ENCODE results near the gene GMFB.
A peak's percentile ranks its signal among the peaks of the same experiment; 100 is the strongest.

GMFB gene

GRCh38 chr14:54490445-54491175 lies 1.8 kb upstream of the GMFB start:
- ATAC-seq (no peak), DNase-seq (no peak)

DNA sequence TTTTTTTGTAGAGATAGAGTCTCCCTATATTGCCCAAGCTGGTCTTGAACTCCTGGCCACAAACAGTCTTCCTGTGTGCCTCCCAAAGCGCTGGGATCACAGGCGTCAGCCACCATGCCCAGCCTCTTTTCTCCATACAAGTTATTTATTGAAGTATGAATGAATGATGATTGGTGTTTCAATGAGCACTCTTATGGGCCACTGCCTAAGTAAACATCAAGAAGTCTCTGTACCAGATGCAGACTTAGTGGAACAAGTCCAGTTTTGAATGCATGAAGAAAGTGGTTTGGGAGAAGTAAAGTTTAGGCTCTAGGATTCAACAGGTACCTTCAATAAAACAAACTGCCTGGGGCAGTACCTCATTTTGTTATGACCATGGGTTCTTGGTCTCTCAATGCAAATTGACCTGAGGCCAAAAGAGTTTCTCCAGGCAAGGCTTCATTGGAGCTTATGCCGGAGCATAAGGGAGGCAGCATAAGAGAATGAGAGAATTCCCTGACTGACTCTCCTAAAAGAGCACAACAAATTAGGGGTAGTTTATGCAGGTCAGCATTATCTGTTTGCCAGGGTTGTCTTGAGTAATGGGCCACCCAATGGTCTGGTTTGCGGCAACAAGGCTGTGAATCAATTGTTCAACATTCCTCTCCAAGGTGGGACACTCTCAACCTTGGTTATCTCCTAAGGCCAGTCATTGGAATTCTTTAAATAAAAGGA lies 1.1 kb upstream of the GMFB start:
- ATAC-seq (no peak), DNase-seq (no peak)

- ATAC-seq (no peak), DNase-seq (no peak)
These were observed 521 bp upstream of the GMFB start for GRCh38 chr14:54489318-54489683.

- DNase-seq (no peak), ATAC-seq (peak; percentile 30)
These were observed 498 bp downstream of the GMFB start for GRCh38 chr14:54488318-54488645.

DNA sequence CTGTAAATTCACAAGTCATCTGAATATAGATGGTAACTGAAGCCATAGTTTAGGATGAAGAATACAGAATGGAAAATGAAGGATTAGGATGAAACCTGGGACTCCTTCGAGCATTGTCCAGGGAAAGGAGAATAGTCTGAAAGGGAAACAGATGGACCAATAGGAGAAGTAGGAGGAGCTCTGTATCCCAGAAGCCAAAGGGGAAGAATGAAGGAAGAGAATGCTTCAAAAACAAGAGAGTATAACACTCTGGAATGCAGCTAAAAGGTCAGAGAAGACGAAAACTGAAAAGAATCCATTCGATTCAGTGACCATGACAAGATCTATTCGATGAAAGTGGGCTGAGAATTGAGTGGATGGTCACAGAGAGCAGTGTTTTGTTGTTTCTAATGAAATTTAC lies 1.0 kb downstream of the GMFB start:
- ATAC-seq (no peak), DNase-seq (no peak)

GRCh38 chr14:54486685-54487084 lies 2.1 kb downstream of the GMFB start:
- ATAC-seq (no peak), DNase-seq (no peak)

DNA sequence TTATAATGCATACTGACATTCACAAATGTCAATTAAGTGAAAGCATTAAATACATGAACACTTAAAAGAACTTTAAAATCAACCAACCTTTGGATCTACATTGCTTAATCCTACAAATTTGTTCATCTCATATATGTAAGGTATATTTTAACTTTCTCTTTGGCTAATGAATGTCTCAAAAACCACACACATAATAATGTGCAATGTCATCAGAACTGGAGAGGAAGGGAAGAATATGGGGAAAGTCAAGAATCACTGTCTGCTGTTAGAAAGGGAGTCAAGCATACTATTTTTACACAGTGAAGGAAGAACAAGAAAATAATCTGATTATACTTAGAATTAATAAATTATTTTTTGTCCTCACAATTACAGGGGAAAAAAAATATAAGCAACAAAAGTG lies 4.9 kb downstream of the GMFB start:
- ATAC-seq (no peak), DNase-seq (no peak)

DNA sequence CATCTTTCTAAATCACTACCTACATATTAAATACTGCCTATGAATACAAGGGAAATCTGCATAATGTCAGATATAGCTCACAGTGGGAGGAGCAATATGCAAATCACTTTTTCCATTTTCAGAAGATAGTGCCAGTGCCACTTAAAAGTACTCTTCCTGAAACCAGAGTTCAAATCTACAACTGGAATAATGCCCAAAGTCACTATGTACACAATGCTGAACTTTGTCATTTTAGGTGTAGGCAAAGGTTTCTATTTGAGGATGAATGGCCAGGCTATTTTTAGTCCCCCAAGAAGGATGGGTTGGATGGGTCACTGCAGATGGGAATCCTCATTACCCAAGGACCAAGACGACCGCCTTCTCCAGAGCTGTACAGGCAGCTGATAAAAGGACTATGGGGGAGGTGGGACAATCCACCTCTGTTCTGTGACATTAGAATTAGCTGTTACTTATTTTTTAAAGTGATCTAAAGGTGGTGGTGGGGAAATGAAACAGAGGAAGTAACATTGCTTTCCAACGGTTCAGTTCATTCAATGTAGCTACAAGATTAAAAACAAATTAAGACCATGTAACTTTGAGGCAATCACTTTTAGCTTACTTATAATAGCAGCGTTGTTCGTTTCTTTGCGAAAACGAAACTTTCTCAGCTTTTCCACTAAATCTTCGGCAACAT lies 5.6 kb downstream of the GMFB start:
- DNase-seq (no peak), ATAC-seq (peak; percentile 40)

DNA sequence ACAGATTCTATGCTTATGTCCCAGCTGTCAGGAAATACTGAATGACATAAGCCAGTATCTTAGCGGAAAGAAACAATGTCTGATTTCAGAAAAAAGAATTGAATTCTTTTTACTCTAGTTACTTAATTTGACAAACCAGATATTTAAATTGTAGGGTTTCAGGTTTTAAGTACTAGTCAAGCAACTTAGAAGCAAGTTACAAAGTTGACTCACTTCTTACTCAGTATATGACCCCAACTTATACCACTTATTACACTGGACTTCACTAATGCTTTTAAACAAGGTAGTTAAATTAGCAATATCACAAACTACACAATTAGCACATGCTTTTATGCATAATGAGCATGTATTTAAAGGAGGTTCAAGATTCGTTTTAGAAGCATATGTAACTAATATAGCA lies 7.1 kb downstream of the GMFB start:
- ATAC-seq (no peak), DNase-seq (no peak)

GRCh38 chr14:54480830-54481562 lies 7.8 kb downstream of the GMFB start:
- no peak for DNase-seq
- ATAC-seq, result no peak

GRCh38 chr14:54478636-54479215 lies 10.1 kb downstream of the GMFB start:
- no peak for ATAC-seq

GRCh38 chr14:54475911-54476310 lies 12.9 kb downstream of the GMFB start:
- no peak for DNase-seq
- ATAC-seq, result no peak

More at GRCh38 chr14:54478636-54479215, 10.1 kb downstream of the GMFB start:
- no peak for DNase-seq

DNA sequence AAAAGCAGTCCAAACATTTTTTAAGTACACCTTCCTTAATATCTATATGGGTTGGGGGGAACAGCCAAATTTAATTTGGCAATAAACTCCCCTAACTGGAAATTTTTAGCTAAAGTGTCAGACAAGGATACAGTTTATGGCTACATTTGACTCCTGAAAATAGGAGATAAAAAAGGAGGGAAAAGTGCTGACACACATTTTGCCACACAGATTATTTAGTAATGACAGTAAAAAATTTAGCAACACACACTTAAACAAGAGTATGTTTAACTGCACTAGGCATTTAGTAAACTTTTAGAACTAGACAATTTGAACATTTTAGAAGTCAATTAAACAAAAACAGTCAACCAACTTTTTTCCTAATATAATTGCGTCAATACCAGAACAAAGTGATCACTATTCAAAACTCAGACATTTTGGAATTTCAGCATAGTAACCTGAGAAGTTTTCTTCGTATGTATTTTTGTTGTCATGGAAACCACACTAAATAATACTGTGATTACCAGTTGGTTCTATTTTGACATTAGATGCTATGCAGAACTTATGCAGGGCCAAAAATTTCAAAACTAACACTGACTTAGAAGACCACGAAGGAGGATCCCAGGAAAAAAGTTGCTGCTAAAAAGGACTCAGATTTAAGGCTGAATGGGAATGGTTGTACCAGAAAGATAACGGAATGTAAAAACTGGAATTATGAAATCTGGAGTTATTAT lies 13.4 kb downstream of the GMFB start:
- no peak for ATAC-seq
- no peak for DNase-seq

- ATAC-seq, result no peak
These were observed 14.5 kb downstream of the GMFB start for GRCh38 chr14:54474232-54474793.

DNA sequence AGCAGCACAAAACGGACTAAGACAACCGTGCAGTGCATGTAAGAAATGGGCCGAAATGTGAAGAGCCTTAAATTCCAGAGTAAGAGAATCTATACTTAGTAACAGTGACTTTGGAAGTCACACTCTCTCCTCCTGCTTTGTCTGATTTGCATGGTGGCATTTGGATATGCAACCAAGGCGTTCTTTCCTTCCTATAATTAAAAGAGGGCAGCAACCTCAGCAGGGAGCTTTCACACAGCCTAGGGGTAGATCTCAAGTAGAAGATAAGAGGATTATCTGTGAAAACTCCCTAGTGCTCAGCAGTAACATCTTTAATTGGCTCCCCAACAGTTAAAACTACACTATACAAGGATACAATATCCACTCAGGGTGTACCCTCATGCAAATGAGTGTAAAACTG lies 16.5 kb downstream of the GMFB start:
- DNase-seq (no peak), ATAC-seq (no peak)

More at GRCh38 chr14:54474232-54474793, 14.5 kb downstream of the GMFB start:
- no peak for DNase-seq

GRCh38 chr14:54471641-54472040 lies 17.1 kb downstream of the GMFB start:
- DNase-seq (no peak), ATAC-seq (no peak)

DNA sequence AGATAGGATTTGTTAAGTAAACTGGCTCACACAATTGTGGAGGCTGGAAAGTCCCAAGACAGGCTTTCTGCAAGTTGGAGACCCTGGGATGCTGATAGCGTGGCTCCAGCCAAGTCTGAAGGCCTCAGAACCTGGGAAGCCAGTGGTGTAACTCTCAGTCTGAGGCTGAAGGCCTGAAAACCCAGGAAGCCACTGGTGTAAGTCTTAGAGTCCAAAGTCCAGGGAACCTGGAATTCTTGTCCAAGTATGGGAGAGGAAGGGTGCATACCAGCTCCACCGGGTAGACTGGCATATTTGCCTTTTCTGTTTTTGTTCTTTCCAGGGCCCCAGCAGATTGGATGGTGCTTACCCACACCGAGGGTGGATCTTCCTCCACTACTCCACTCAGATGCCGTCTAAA lies 18.1 kb downstream of the GMFB start:
- ATAC-seq (no peak), DNase-seq (no peak)

GRCh38 chr14:54467280-54467679 lies 21.5 kb downstream of the GMFB start:
- no peak for DNase-seq
- ATAC-seq, result no peak

- ATAC-seq (no peak), DNase-seq (no peak)
These were observed 23.1 kb downstream of the GMFB start for GRCh38 chr14:54465654-54466053.

- ATAC-seq (peak; percentile 75), DNase-seq (no peak)
These were observed 26.7 kb downstream of the GMFB start for GRCh38 chr14:54462048-54462447.

DNA sequence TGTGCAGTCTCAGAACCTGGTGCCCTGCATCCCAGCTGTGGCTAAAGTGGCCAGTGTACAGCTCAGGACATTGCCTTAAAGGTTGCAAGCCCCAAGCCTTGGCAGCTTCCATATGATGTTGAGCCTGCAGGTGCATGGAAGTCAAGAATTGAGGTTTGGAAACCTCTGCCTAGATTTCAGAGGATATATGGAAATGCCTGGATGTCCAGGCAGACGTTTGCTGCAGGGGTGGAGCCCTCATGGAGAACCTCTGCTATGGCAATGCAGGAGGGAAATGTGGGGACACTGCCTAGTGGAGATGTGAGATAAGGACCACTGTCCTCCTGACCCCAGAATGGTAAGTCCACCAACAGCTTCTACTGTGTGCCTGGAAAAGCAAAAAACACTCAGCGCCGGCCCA lies 29.7 kb downstream of the GMFB start:
- ATAC-seq, result no peak
- DNase-seq, result no peak
